Jurkat, Clone E6-1 (cell line): Measurements from ENCODE around the gene C3orf20.

Experiments
- DNase-seq: peaks from one replicate; pipeline ENCODE4 v3.0.0-alpha.2; 2011; ENCODE audit warnings: low read depth, low spot score
- H3K4me3 ChIP-seq: 2 replicates; pipeline ENCODE4 v1.5.1; 2011; ENCODE audit warnings: mild to moderate bottlenecking, low read length, control low read depth, moderate library complexity

C3orf20 gene

GRCh38 chr3:14821151-14821550, 146.2 kb downstream of the C3orf20 start:
- no peak overlapping the region for H3K4me3 ChIP-seq
- no peak for DNase-seq

GRCh38 chr3:14822134-14822533, 147.2 kb downstream of the C3orf20 start:
- H3K4me3 ChIP-seq = no peak overlapping the region
- no peak for DNase-seq
